ENCODE measurements around the gene ATP1B3.

DNA sequence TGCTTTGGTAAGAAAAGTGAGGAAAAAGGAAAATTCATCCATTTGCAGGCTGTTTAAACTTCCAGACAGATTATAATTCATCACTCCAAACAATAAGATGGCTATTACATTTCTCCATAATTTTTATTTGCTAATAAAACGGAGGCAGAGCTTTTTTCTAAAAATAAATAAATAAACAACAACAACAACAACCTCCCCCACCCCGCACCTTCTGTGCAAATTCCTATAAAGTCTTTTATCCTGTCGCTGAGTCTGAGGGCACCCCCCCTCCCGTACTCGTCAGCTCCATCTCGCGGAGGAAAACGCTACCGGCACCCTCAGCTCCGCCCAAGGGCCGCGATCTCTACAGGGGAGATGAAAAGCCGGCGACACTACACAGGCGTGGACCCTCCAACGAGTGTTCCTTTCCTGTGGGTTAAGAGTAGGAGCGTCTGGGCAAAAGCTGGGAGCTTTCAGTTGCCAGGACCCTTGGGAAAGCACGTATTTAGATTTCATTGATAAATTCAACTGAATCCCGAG, 1.0 kb upstream of the ATP1B3 start:
- TF ChIP-seq, protein P1, sequence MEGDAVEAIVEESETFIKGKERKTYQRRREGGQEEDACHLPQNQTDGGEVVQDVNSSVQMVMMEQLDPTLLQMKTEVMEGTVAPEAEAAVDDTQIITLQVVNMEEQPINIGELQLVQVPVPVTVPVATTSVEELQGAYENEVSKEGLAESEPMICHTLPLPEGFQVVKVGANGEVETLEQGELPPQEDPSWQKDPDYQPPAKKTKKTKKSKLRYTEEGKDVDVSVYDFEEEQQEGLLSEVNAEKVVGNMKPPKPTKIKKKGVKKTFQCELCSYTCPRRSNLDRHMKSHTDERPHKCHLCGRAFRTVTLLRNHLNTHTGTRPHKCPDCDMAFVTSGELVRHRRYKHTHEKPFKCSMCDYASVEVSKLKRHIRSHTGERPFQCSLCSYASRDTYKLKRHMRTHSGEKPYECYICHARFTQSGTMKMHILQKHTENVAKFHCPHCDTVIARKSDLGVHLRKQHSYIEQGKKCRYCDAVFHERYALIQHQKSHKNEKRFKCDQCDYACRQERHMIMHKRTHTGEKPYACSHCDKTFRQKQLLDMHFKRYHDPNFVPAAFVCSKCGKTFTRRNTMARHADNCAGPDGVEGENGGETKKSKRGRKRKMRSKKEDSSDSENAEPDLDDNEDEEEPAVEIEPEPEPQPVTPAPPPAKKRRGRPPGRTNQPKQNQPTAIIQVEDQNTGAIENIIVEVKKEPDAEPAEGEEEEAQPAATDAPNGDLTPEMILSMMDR (IDR thresholded peaks at IDR 0.05; ENCODE audit: low read depth, low read length, poor library complexity, severe bottlenecking), result peak; percentile 88
- no peak for TF ChIP-seq EZH2phosphoT487 (IDR thresholded peaks at IDR 0.05; ENCODE audit: borderline replicate concordance, low read length)
